Loucy (cell line): ENCODE results near the gene FOXG1.

ENCODE experiments used
- H2AFZ ChIP-seq: fragments of 200-600 bp; sonication (generic); 2 replicates; pipeline ENCODE4 v1.6.0; 2016; ENCODE audit warnings: antibody characterized with exemption, mild to moderate bottlenecking, low read length, moderate library complexity
- H3F3A ChIP-seq: fragments of 200-600 bp; 2 replicates; pipeline ENCODE4 v1.6.0; 2016; ENCODE audit warnings: antibody characterized with exemption, low read depth, mild to moderate bottlenecking
- H3K27me3 ChIP-seq: fragments of 200-600 bp; sonication (generic); 2 replicates; pipeline ENCODE4 v1.6.1; 2014; ENCODE audit warnings: low read length, mild to moderate bottlenecking; ENCODE audit not compliant: insufficient read depth, poor library complexity, severe bottlenecking
- H3K36me3 ChIP-seq: fragments of 200-600 bp; sonication (generic); 2 replicates; pipeline ENCODE4 v1.6.1; 2016; ENCODE audit warnings: low read length; ENCODE audit not compliant: insufficient read depth
- H3K4me1 ChIP-seq: fragments of 200-600 bp; sonication (generic); 2 replicates; pipeline ENCODE4 v1.5.1; 2014; ENCODE audit warnings: low read length, mild to moderate bottlenecking; ENCODE audit not compliant: insufficient read depth, poor library complexity, severe bottlenecking
- H3K4me2 ChIP-seq: fragments of 200-600 bp; sonication (generic); 2 replicates; pipeline ENCODE4 v1.6.0; 2014; ENCODE audit warnings: antibody characterized with exemption, low read length, low read depth, mild to moderate bottlenecking; ENCODE audit not compliant: poor library complexity, severe bottlenecking
- H3K4me3 ChIP-seq: fragments of 200-600 bp; sonication (generic); 2 replicates; pipeline ENCODE4 v1.5.1; 2014; ENCODE audit warnings: low read length, mild to moderate bottlenecking, mixed read lengths; ENCODE audit not compliant: poor library complexity, severe bottlenecking
- H3K79me2 ChIP-seq: fragments of 200-600 bp; sonication (generic); 2 replicates; pipeline ENCODE4 v1.6.1; 2014; ENCODE audit warnings: low read length; ENCODE audit not compliant: insufficient read depth
- H3K9ac ChIP-seq: fragments of 200-600 bp; sonication (generic); 2 replicates; pipeline ENCODE4 v1.6.0; 2014; ENCODE audit warnings: mild to moderate bottlenecking, low read depth, low read length, moderate library complexity; ENCODE audit not compliant: poor library complexity, severe bottlenecking
- H3K9me2 ChIP-seq: fragments of 200-600 bp; sonication (generic); replicated peaks from 2 replicates; pipeline ENCODE4 v1.6.1; 2016; ENCODE audit warnings: low read depth, low read length, mixed read lengths
- H3K9me3 ChIP-seq: fragments of 200-600 bp; sonication (generic); 2 replicates; pipeline ENCODE4 v1.6.1; 2014; ENCODE audit warnings: mild to moderate bottlenecking, antibody characterized with exemption, low read length, low read depth; ENCODE audit not compliant: insufficient read depth
- H4K20me1 ChIP-seq: fragments of 200-600 bp; sonication (generic); 2 replicates; pipeline ENCODE4 v1.6.0; 2014; ENCODE audit warnings: antibody characterized with exemption, low read length, mild to moderate bottlenecking; ENCODE audit not compliant: insufficient read depth, poor library complexity, severe bottlenecking
- EZH2phosphoT487 ChIP-seq: fragments of 200-600 bp; IDR thresholded peaks from 2 replicates; pipeline ENCODE4 v1.6.1; 2018; ENCODE audit warnings: antibody characterized with exemption, mild to moderate bottlenecking, moderate library complexity, borderline replicate concordance
- TF ChIP-seq, protein P1 (sequence below): fragments of 200-600 bp; sonication (generic); conservative IDR thresholded peaks from 2 replicates; pipeline ENCODE4 v1.5.1; 2014; ENCODE audit warnings: mild to moderate bottlenecking, antibody characterized with exemption, low read length

The FOXG1 gene

GRCh38 chr14:28746247-28746646, 20.3 kb upstream of the FOXG1 start:
- H2AFZ ChIP-seq: no peak overlapping the region
- no peak for TF ChIP-seq EZH2phosphoT487
- TF ChIP-seq, protein P1, sequence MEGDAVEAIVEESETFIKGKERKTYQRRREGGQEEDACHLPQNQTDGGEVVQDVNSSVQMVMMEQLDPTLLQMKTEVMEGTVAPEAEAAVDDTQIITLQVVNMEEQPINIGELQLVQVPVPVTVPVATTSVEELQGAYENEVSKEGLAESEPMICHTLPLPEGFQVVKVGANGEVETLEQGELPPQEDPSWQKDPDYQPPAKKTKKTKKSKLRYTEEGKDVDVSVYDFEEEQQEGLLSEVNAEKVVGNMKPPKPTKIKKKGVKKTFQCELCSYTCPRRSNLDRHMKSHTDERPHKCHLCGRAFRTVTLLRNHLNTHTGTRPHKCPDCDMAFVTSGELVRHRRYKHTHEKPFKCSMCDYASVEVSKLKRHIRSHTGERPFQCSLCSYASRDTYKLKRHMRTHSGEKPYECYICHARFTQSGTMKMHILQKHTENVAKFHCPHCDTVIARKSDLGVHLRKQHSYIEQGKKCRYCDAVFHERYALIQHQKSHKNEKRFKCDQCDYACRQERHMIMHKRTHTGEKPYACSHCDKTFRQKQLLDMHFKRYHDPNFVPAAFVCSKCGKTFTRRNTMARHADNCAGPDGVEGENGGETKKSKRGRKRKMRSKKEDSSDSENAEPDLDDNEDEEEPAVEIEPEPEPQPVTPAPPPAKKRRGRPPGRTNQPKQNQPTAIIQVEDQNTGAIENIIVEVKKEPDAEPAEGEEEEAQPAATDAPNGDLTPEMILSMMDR: no peak
- no peaks in the 10 kb centered on the region for H3F3A ChIP-seq

DNA sequence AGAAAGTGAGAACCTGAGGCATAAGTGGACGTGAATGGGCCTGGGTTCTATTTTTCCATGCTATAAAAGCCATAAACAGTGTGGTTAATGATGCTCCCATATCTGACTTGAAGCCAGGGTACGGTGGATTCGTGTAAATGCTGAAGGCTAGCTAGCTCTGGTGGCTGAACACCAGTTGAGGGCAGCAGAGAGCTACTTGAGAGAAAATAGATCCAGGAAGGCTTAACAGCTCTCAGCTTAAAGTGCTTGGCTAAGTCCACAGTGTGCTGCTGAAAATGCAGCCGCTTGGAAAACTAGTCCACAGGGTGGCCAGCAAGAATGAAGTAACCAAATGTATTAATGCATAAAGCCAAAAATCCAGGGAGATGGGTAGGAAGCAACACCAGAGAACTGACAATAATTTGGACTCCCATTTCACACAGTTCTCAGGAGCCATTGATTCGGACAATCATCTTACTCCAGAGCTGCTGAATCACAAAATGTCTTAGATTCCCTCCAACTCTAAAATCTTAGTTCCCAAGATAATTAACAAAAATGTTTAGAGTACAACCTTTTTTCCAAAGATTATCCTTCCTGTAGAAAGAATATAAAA, 15.0 kb upstream of the FOXG1 start:
- Histone ChIP-seq H3K9ac (no peak overlapping the region), H3K9me2 (no peaks in the 10 kb centered on the region), H3K79me2 (no peaks in the 10 kb centered on the region), H2AFZ (0 out of 2 replicates have a peak overlapping the region, but pooled peaks have one; percentile 31), H3K9me3 (no peaks in the 10 kb centered on the region), H3K27me3 (no peaks in the 10 kb centered on the region), H3K36me3 (no peaks in the 10 kb centered on the region), H3K4me3 (no peak overlapping the region), H3K4me1 (no peaks in the 10 kb centered on the region), H3F3A (no peaks in the 10 kb centered on the region), H3K4me2 (no peak overlapping the region), H4K20me1 (no peaks in the 10 kb centered on the region)
- TF ChIP-seq, protein P1: peak; percentile 71
- no peak for TF ChIP-seq EZH2phosphoT487

More at GRCh38 chr14:28746247-28746646, 20.3 kb upstream of the FOXG1 start:
- no peaks in the 10 kb centered on the region for H3K79me2 ChIP-seq
- no peaks in the 10 kb centered on the region for H3K9me3 ChIP-seq
- H4K20me1 ChIP-seq: no peaks in the 10 kb centered on the region
- H3K9ac ChIP-seq: no peak overlapping the region
- H3K4me3 ChIP-seq: no peak overlapping the region
- no peaks in the 10 kb centered on the region for H3K4me1 ChIP-seq
- H3K36me3 ChIP-seq: no peaks in the 10 kb centered on the region
- no peak overlapping the region for H3K4me2 ChIP-seq
- no peaks in the 10 kb centered on the region for H3K27me3 ChIP-seq
- no peaks in the 10 kb centered on the region for H3K9me2 ChIP-seq

DNA sequence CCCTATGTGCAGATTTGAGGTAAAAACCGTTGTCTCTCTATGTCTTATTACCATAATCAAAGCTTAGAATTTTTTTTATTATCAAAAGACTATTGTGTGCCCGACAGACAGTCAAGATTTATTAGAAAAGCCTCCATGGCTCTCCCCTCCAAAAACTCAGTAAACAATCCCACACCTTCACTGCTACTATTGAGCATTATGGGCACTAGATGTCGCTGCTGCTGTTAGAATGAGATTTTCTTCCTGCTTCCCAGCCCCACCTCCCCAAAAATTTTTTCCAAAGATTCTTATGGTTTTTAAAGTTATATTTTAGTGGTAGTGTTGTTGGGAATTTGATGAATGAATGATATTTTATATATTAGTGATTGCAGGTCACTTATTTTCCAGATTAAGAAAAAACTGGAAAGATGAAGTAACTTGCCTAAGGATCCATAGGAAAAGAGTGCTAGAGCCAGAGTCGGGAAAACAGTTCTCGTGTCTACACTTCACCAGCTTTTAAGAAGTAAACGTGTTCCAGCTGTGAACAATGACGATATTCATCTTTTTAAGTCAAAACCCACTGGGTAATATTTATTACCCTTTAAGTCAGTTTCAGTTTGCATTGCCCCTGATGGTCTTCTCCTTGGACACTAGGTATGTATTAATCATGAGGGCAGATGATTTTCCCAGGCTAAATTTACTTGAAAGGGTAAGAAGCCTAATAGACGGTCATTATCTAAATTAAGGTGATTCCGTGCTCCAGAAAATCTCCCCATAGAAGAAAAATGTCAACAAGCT, 12.2 kb upstream of the FOXG1 start:
- Histone ChIP-seq H3K9me2 (no peaks in the 10 kb centered on the region), H3K36me3 (no peaks in the 10 kb centered on the region), H3K79me2 (no peaks in the 10 kb centered on the region), H3K4me2 (no peak overlapping the region), H3K27me3 (no peaks in the 10 kb centered on the region), H2AFZ (0 out of 2 replicates have a peak overlapping the region, but pooled peaks have one; percentile 35), H4K20me1 (no peaks in the 10 kb centered on the region), H3K9ac (no peak overlapping the region), H3K4me3 (no peak overlapping the region), H3K9me3 (no peaks in the 10 kb centered on the region), H3F3A (no peaks in the 10 kb centered on the region), H3K4me1 (no peaks in the 10 kb centered on the region)
- no peak for TF ChIP-seq EZH2phosphoT487
- TF ChIP-seq, protein P1: peak; percentile 86
